Karpas-422 (cell line): Measurements from ENCODE around the gene ERAL1. TPM values are rescaled to one million over a fixed set of nuclear protein-coding genes. Genes with fewer than 3 reads are reported as not detected.

Experiments
- DNase-seq: peaks from one replicate; pipeline ENCODE4 v3.0.0-alpha.2; 2015
- H2AFZ ChIP-seq: fragments of 200-600 bp; sonication (generic); 2 replicates; pipeline ENCODE4 v1.6.1; 2014; ENCODE audit warnings: antibody characterized with exemption, low read length, mixed read lengths
- H3K27ac ChIP-seq: fragments of 200-600 bp; sonication (generic); 2 replicates; pipeline ENCODE4 v1.5.1; 2014; ENCODE audit warnings: mild to moderate bottlenecking, low read length, moderate library complexity
- H3K27me3 ChIP-seq: fragments of 200-600 bp; sonication (generic); 2 replicates; pipeline ENCODE4 v1.6.1; 2014; ENCODE audit warnings: low read length, mixed read lengths
- H3K36me3 ChIP-seq: fragments of 200-600 bp; sonication (generic); 2 replicates; pipeline ENCODE4 v1.6.1; 2014; ENCODE audit warnings: low read length, mixed read lengths; ENCODE audit not compliant: insufficient read depth
- H3K4me1 ChIP-seq: fragments of 200-600 bp; sonication (generic); 2 replicates; pipeline ENCODE4 v1.6.1; 2014; ENCODE audit warnings: mild to moderate bottlenecking, low read length, mixed read lengths
- H3K4me2 ChIP-seq: fragments of 200-600 bp; sonication (generic); 2 replicates; pipeline ENCODE4 v1.6.1; 2014; ENCODE audit warnings: low read length, low read depth, mild to moderate bottlenecking; ENCODE audit not compliant: poor library complexity, severe bottlenecking
- H3K4me3 ChIP-seq: fragments of 200-600 bp; sonication (generic); 2 replicates; pipeline ENCODE4 v1.5.1; 2014; ENCODE audit warnings: mild to moderate bottlenecking, antibody characterized with exemption, low read length, mixed read lengths
- H3K79me2 ChIP-seq: fragments of 200-600 bp; sonication (generic); 2 replicates; pipeline ENCODE4 v1.6.1; 2014; ENCODE audit warnings: mild to moderate bottlenecking, low read length, mixed read lengths
- H3K9ac ChIP-seq: fragments of 200-600 bp; sonication (generic); 2 replicates; pipeline ENCODE4 v1.6.0; 2014; ENCODE audit warnings: low read length
- H3K9me2 ChIP-seq: fragments of 200-600 bp; sonication (generic), shearing (Covaris generic); replicated peaks from 2 replicates; pipeline ENCODE4 v1.6.0; 2014; ENCODE audit warnings: mild to moderate bottlenecking, low read length, moderate library complexity; ENCODE audit not compliant: insufficient read depth
- H3K9me3 ChIP-seq: fragments of 300-700, 200-600 bp; sonication (generic); 2 replicates; pipeline ENCODE4 v1.6.1; 2014; ENCODE audit warnings: low read length, mixed read lengths
- H4K20me1 ChIP-seq: fragments of 200-600 bp; sonication (generic); 2 replicates; pipeline ENCODE4 v1.6.1; 2014; ENCODE audit warnings: mild to moderate bottlenecking, antibody characterized with exemption, low read length, low read depth; ENCODE audit not compliant: insufficient read depth
- small RNA-seq: library from RNA; depleted of rRNA; stranded (forward); fragments of <200 nt; gene quantifications from one replicate; pipeline ENCODE3, GENCODE V24; 2014
- total RNA-seq: library from RNA; depleted of rRNA; stranded (reverse); fragments of >200 nt; shearing (Covaris generic); gene quantifications from 2 replicates; pipeline ENCODE4 v1.2.3, GENCODE V29; 2014; ENCODE audit warnings: low replicate concordance; rRNA removed

Gene ERAL1
- total RNA-seq, 1 experiment from 2014 or later, result 46.2 TPM

GRCh38 chr17:28907709-28908475 lies 53.1 kb downstream of the ERAL1 start:
- no peak overlapping the region for H3K4me2 ChIP-seq
- H3K4me1 ChIP-seq, result peaks cover 4% of the 10 kb centered on the region
- H3K9ac ChIP-seq, result no peak overlapping the region
- H2AFZ ChIP-seq, result no peak overlapping the region
- no peaks in the 10 kb centered on the region for H3K9me3 ChIP-seq
- no peak for DNase-seq
- no peaks in the 10 kb centered on the region for H3K27me3 ChIP-seq
- no peak overlapping the region for H3K4me3 ChIP-seq
- H3K79me2 ChIP-seq, result no peaks in the 10 kb centered on the region
- H3K9me2 ChIP-seq, result no peaks in the 10 kb centered on the region
- no peak overlapping the region for H3K27ac ChIP-seq
- H3K36me3 ChIP-seq, result peaks cover 40% of the 10 kb centered on the region; the same call in 1 of the 2 replicates
- no peaks in the 10 kb centered on the region for H4K20me1 ChIP-seq

GRCh38 chr17:28908640-28909167 lies 53.9 kb downstream of the ERAL1 start:
- no peak overlapping the region for H3K4me2 ChIP-seq
- no peaks in the 10 kb centered on the region for H3K79me2 ChIP-seq
- H3K9me2 ChIP-seq, result no peaks in the 10 kb centered on the region
- H2AFZ ChIP-seq, result no peak overlapping the region
- no peak for DNase-seq
- H3K36me3 ChIP-seq, result peaks cover 48% of the 10 kb centered on the region; the same call in 1 of the 2 replicates
- H3K4me3 ChIP-seq, result no peak overlapping the region
- H3K9me3 ChIP-seq, result no peaks in the 10 kb centered on the region
- no peaks in the 10 kb centered on the region for H4K20me1 ChIP-seq
- H3K27me3 ChIP-seq, result no peaks in the 10 kb centered on the region
- no peaks in the 10 kb centered on the region for H3K4me1 ChIP-seq
- no peak overlapping the region for H3K27ac ChIP-seq
- no peak overlapping the region for H3K9ac ChIP-seq

GRCh38 chr17:28910534-28910933 lies 55.7 kb downstream of the ERAL1 start:
- Histone ChIP-seq H3K9me2 (no peaks in the 10 kb centered on the region), H3K79me2 (peaks cover 9% of the 10 kb centered on the region), H3K4me3 (no peak overlapping the region), H3K27ac (no peak overlapping the region), H3K4me2 (no peak overlapping the region), H3K27me3 (no peaks in the 10 kb centered on the region), H3K36me3 (peaks cover 62% of the 10 kb centered on the region), H3K9me3 (no peaks in the 10 kb centered on the region), H3K4me1 (no peaks in the 10 kb centered on the region), H4K20me1 (no peaks in the 10 kb centered on the region), H3K9ac (no peak overlapping the region), H2AFZ (no peak overlapping the region)
- DNase-seq, result no peak

Small RNA genes within 50 kb of the gene (small RNA-seq; reads per million reads assigned to genes)
- gene RF00019, result not detected

Other genes starting within 250 kb of the ERAL1 start
- 25.5 and 33.5 TPM in 2 replicates for gene RSKR, start 240.8 kb upstream of the ERAL1 start, total RNA-seq
- 133 and 152 TPM in 2 replicates for gene BLTP2, start 209.9 kb upstream of the ERAL1 start, total RNA-seq
- 32.3 and 39.7 TPM in 2 replicates for gene SDF2, start 193.1 kb upstream of the ERAL1 start, total RNA-seq
- 91.5 and 109 TPM in 2 replicates for gene SUPT6H, start 192.8 kb upstream of the ERAL1 start, total RNA-seq
- 2.7 and 7.3 TPM in 2 replicates for gene PROCA1, start 143.1 kb upstream of the ERAL1 start, total RNA-seq
- not detected in 2 replicates for gene RAB34, start 137.1 kb upstream of the ERAL1 start, total RNA-seq
- gene RPL23A, start 135.0 kb upstream of the ERAL1 start, total RNA-seq, result 1,170 and 1,763 TPM in 2 replicates
- 2.1 and 3.8 TPM in 2 replicates for gene TLCD1, start 128.8 kb upstream of the ERAL1 start, total RNA-seq
- 9.4 and 13.8 TPM in 2 replicates for gene NEK8, start 126.2 kb upstream of the ERAL1 start, total RNA-seq
- gene TRAF4, start 111.0 kb upstream of the ERAL1 start, total RNA-seq, result 40.1 and 40.7 TPM in 2 replicates
- 8.0 and 9.6 TPM in 2 replicates for gene FAM222B, start 12.2 kb upstream of the ERAL1 start, total RNA-seq
- gene FLOT2, start 42.7 kb downstream of the ERAL1 start, total RNA-seq, result 35.8 and 57.8 TPM in 2 replicates
- 12.9 and 26.5 TPM in 2 replicates for gene DHRS13, start 48.1 kb downstream of the ERAL1 start, total RNA-seq
- gene PHF12, start 96.5 kb downstream of the ERAL1 start, total RNA-seq, result 38.3 and 44.6 TPM in 2 replicates
- gene SEZ6, start 151.0 kb downstream of the ERAL1 start, total RNA-seq, result not detected in 2 replicates
- gene PIPOX, start 188.1 kb downstream of the ERAL1 start, total RNA-seq, result 3.6 and 7.2 TPM in 2 replicates